H9 (cell line): Measurements from ENCODE around the gene RFX8. TPM values are rescaled to one million over a fixed set of nuclear protein-coding genes. Genes with fewer than 3 reads are reported as not detected.

Experiments used
- DNase-seq: peaks from one replicate; pipeline ENCODE4 v3.0.0-alpha.2; 2017
- H2AFZ ChIP-seq: one replicate; pipeline ENCODE4 v1.6.1; 2013; ENCODE audit warnings: mild to moderate bottlenecking, low read length, control low read depth, moderate library complexity
- H2AK5ac ChIP-seq: 2 replicates; pipeline ENCODE4 v1.6.1; 2013; ENCODE audit warnings: low read length, control low read depth, mixed read lengths; ENCODE audit not compliant: insufficient read length
- H2BK120ac ChIP-seq: one replicate; pipeline ENCODE4 v1.6.1; 2013; ENCODE audit warnings: low read depth, mild to moderate bottlenecking, low read length, control low read depth, inconsistent platforms; ENCODE audit not compliant: poor library complexity, severe bottlenecking
- H2BK12ac ChIP-seq: 2 replicates; pipeline ENCODE4 v1.6.1; 2013; ENCODE audit warnings: low read length, control low read depth, mixed read lengths, low read depth; ENCODE audit not compliant: insufficient read length
- H2BK15ac ChIP-seq: 2 replicates; pipeline ENCODE4 v1.6.1; 2013; ENCODE audit warnings: low read depth, low read length, control low read depth
- H2BK20ac ChIP-seq: one replicate; pipeline ENCODE4 v1.6.1; 2013; ENCODE audit warnings: low read depth, mild to moderate bottlenecking, low read length, control low read depth, inconsistent platforms; ENCODE audit not compliant: poor library complexity, severe bottlenecking
- H2BK5ac ChIP-seq: 2 replicates; pipeline ENCODE4 v1.6.1; 2013; ENCODE audit warnings: low read length, control low read depth, mixed read lengths; ENCODE audit not compliant: insufficient read length
- H3K14ac ChIP-seq: 2 replicates; pipeline ENCODE4 v1.6.1; 2013; ENCODE audit warnings: low read length, control low read depth; ENCODE audit not compliant: insufficient read depth
- H3K18ac ChIP-seq: 2 replicates; pipeline ENCODE4 v1.6.1; 2013; ENCODE audit warnings: low read depth, mild to moderate bottlenecking, mixed read lengths, low read length, control low read depth; ENCODE audit not compliant: insufficient read length
- H3K23ac ChIP-seq: 2 replicates; pipeline ENCODE4 v1.6.1; 2013; ENCODE audit warnings: low read length, control low read depth, mixed read lengths, low read depth; ENCODE audit not compliant: insufficient read length
- H3K23me2 ChIP-seq: 2 replicates; pipeline ENCODE4 v1.6.1; 2013; ENCODE audit warnings: low read depth, mild to moderate bottlenecking, mixed read lengths, low read length, control low read depth; ENCODE audit not compliant: insufficient read length, poor library complexity, severe bottlenecking
- H3K27ac ChIP-seq: 2 replicates; pipeline ENCODE4 v1.5.1; 2013; ENCODE audit warnings: low read length, control low read depth, mixed read lengths, low read depth; ENCODE audit not compliant: insufficient read length
- H3K27me3 ChIP-seq: 2 replicates; pipeline ENCODE4 v1.6.1; 2013; ENCODE audit warnings: low read length, control low read depth, inconsistent platforms; ENCODE audit not compliant: insufficient read depth
- H3K4ac ChIP-seq: 2 replicates; pipeline ENCODE4 v1.6.1; 2013; ENCODE audit warnings: low read depth, mild to moderate bottlenecking, control low read depth, inconsistent platforms, low read length, moderate library complexity
- H3K4me1 ChIP-seq: 2 replicates; pipeline ENCODE4 v1.6.1; 2013; ENCODE audit warnings: low read length, control low read depth, inconsistent platforms; ENCODE audit not compliant: insufficient read depth
- H3K4me2 ChIP-seq: 2 replicates; pipeline ENCODE4 v1.6.1; 2013; ENCODE audit warnings: low read length, control low read depth, mixed read lengths; ENCODE audit not compliant: insufficient read length, insufficient read depth
- H3K56ac ChIP-seq: 2 replicates; pipeline ENCODE4 v1.6.1; 2013; ENCODE audit warnings: low read depth, mild to moderate bottlenecking, mixed read lengths, low read length, control low read depth; ENCODE audit not compliant: insufficient read length
- H3K79me1 ChIP-seq: 2 replicates; pipeline ENCODE4 v1.6.1; 2013; ENCODE audit warnings: low read depth, mild to moderate bottlenecking, moderate library complexity, low read length, control low read depth, inconsistent platforms; ENCODE audit not compliant: insufficient read depth, poor library complexity, severe bottlenecking
- H3K79me2 ChIP-seq: 2 replicates; pipeline ENCODE4 v1.6.1; 2013; ENCODE audit warnings: low read length, control low read depth, inconsistent platforms; ENCODE audit not compliant: insufficient read depth
- H3K9ac ChIP-seq: 2 replicates; pipeline ENCODE4 v1.6.1; 2013; ENCODE audit warnings: low read length, control low read depth, mixed read lengths; ENCODE audit not compliant: insufficient read length; ENCODE audit errors: extremely low read depth
- H3K9me3 ChIP-seq: one replicate; pipeline ENCODE4 v1.6.1; 2013; ENCODE audit warnings: low read depth, low read length, inconsistent platforms; ENCODE audit not compliant: control insufficient read depth
- H3T11ph ChIP-seq: one replicate; pipeline ENCODE4 v1.6.1; 2013; ENCODE audit warnings: mild to moderate bottlenecking, low read length, control low read depth, inconsistent platforms
- H4K20me1 ChIP-seq: one replicate; pipeline ENCODE4 v1.6.1; 2013; ENCODE audit not compliant: control insufficient read depth, insufficient read length, insufficient read depth
- H4K5ac ChIP-seq: 2 replicates; pipeline ENCODE4 v1.6.1; 2013; ENCODE audit warnings: low read depth, mild to moderate bottlenecking, mixed read lengths, low read length, control low read depth; ENCODE audit not compliant: insufficient read length
- H4K8ac ChIP-seq: replicated peaks from 2 replicates; pipeline ENCODE4 v1.6.1; 2013; ENCODE audit warnings: low read length, control low read depth, mixed read lengths, low read depth; ENCODE audit not compliant: insufficient read length
- H4K91ac ChIP-seq: 2 replicates; pipeline ENCODE4 v1.6.1; 2013; ENCODE audit warnings: low read depth, mild to moderate bottlenecking, moderate library complexity, mixed read lengths, low read length, control low read depth; ENCODE audit not compliant: insufficient read length
- H3K27ac Mint-ChIP-seq, 3 experiments: 2 replicates in 2 of 3; 3 replicates in 1 of 3; pipeline ENCODE4 v1.8.0; 2020 to 2021; ENCODE audit warnings: mixed read lengths in 3 of 3, mild to moderate bottlenecking in 1 of 3, moderate library complexity in 1 of 3
- H3K27me3 Mint-ChIP-seq: 2 replicates; pipeline ENCODE4 v1.8.0; 2021; ENCODE audit warnings: low read depth, mild to moderate bottlenecking, moderate library complexity, mixed read lengths
- H3K36me3 Mint-ChIP-seq, 3 experiments: 2 replicates in 2 of 3; 3 replicates in 1 of 3; pipeline ENCODE4 v1.8.0; 2020 to 2021; ENCODE audit warnings: low read depth in 3 of 3, mixed read lengths in 3 of 3; ENCODE audit not compliant: insufficient read depth in 1 of 3
- H3K4me1 Mint-ChIP-seq, 2 experiments: 2 replicates each; pipeline ENCODE4 v1.8.0; 2020; ENCODE audit warnings: mixed read lengths in 2 of 2
- H3K4me3 Mint-ChIP-seq, 2 experiments: 2 replicates in 1 of 2; 3 replicates in 1 of 2; pipeline ENCODE4 v1.8.0; 2020 to 2021; ENCODE audit warnings: mild to moderate bottlenecking in 2 of 2, mixed read lengths in 2 of 2, moderate library complexity in 1 of 2
- H3K9me3 Mint-ChIP-seq, 2 experiments: 2 replicates in 1 of 2; 3 replicates in 1 of 2; pipeline ENCODE4 v1.8.0; 2020; ENCODE audit warnings: mild to moderate bottlenecking in 2 of 2, mixed read lengths in 2 of 2, moderate library complexity in 1 of 2
- WGBS: extraction: QIAGEN DNeasy Blood & Tissue Kit; methylation state at CpG from one replicate; pipeline ENCODE4 v1.1.7; 2013; ENCODE audit warnings: missing lambda C conversion rate, low lambda C conversion rate, mixed read lengths; ENCODE audit not compliant: insufficient read length; ENCODE audit errors: extremely low coverage; 5-methylcytosine and 5-hydroxymethylcytosine counted together
- total RNA-seq: library from RNA; stranded (reverse); gene quantifications from 2 replicates; pipeline ENCODE4 v1.2.1, GENCODE V29; 2021
- TF ChIP-seq, protein P1 (sequence below): fragments of 200-600 bp; sonication (generic); conservative IDR thresholded peaks from 3 replicates; pipeline ENCODE4 v1.8.0; 2021; ENCODE audit warnings: antibody characterized with exemption, mild to moderate bottlenecking

RFX8 gene
- total RNA-seq, 1 experiment from 2014 or later = 0.22 TPM

DNA sequence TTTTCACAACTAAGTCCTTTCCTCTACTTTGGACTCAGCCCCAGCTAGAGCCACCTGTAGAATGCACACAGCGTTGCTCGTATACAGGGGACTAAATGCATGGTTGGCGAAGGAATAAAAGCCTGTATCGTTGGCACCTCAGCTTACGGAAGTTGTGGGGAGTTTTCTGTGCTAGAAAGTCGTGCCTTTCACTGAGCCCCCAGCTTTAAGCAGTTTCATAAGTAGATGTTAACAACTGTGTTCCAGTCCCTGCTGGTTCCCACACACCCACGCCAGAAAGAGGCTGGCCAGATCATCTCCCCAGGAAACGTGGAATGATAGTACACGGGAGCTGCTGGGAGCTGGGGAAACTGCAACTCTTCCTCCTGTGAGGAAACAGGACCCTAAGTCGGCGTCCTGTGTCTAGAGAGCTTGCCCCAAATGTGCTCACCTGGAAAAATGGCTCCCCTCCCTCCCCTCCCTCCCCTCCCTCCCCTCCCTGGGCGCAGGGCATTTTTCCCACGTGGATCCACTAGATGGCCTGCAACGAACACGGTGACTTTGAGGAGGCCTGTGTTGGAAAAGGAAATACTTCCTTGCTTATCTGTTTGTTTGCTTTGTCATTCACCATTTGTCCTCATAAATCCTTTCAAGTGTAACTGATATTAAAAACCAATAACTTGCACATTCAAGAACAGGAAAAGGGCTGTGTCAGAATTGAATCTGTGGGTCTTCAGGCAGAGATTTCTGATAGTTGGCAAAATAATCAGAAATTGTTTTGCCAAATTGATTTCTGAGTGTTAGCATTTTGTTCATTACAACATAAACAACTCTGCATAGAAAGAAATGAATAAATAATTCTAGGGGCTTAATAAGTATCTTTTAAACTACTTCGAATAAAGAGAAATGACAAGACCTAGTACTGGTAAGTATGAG is 43.9 kb upstream of the RFX8 start:
- Histone ChIP-seq H3K56ac (no peak overlapping the region), H3K4me2 (no peak overlapping the region), H3K4me1 (peaks cover 8% of the 10 kb centered on the region), H2AK5ac (no peak overlapping the region), H3K4ac (no peak overlapping the region), H3K23me2 (no peaks in the 10 kb centered on the region), H2BK20ac (no peak overlapping the region), H4K5ac (no peak overlapping the region), H3K18ac (no peak overlapping the region), H2BK15ac (no peak overlapping the region), H4K20me1 (no peaks in the 10 kb centered on the region), H2BK12ac (no peak overlapping the region), H3K9ac (no peak overlapping the region), H3K23ac (no peak overlapping the region), H3K27ac (no peak overlapping the region), H3K9me3 (no peaks in the 10 kb centered on the region), H3K79me1 (no peaks in the 10 kb centered on the region), H3T11ph (no peak overlapping the region), H2AFZ (no peak overlapping the region), H3K27me3 (no peaks in the 10 kb centered on the region), H2BK120ac (no peak overlapping the region), H4K91ac (no peak overlapping the region), H3K79me2 (no peaks in the 10 kb centered on the region), H3K14ac (no peak overlapping the region), H4K8ac (no peak overlapping the region), H2BK5ac (no peak overlapping the region)
- Mint-ChIP-seq H3K27me3 (peaks cover 6% of the 10 kb centered on the region), H3K36me3 (peaks cover 6 to 12% (median 11%) of the 10 kb centered on the region in 3 experiments), H3K4me1 (peaks cover 32 to 36% of the 10 kb centered on the region in 2 experiments), H3K9me3 (peaks cover 9 to 13% of the 10 kb centered on the region in 2 experiments), H3K4me3 (0 out of 5 replicates have a peak overlapping the region, but pooled peaks of 1 of the 2 experiments have one; percentile 42), H3K27ac (no peak overlapping the region)
- TF ChIP-seq, protein P1, sequence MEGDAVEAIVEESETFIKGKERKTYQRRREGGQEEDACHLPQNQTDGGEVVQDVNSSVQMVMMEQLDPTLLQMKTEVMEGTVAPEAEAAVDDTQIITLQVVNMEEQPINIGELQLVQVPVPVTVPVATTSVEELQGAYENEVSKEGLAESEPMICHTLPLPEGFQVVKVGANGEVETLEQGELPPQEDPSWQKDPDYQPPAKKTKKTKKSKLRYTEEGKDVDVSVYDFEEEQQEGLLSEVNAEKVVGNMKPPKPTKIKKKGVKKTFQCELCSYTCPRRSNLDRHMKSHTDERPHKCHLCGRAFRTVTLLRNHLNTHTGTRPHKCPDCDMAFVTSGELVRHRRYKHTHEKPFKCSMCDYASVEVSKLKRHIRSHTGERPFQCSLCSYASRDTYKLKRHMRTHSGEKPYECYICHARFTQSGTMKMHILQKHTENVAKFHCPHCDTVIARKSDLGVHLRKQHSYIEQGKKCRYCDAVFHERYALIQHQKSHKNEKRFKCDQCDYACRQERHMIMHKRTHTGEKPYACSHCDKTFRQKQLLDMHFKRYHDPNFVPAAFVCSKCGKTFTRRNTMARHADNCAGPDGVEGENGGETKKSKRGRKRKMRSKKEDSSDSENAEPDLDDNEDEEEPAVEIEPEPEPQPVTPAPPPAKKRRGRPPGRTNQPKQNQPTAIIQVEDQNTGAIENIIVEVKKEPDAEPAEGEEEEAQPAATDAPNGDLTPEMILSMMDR = peak; percentile 37; the same call in 2 of the 3 replicates
- DNase-seq = peak; percentile 56
- no CpG with 5 or more reads among the region's 16 CpGs for WGBS
